ENCODE data around the gene CRADD.
"Not testable (repeated sequence)": the region's sequence is repeated elsewhere in the genome, so short reads cannot be mapped to it uniquely, and the experiment has no call there.

The CRADD gene

DNA sequence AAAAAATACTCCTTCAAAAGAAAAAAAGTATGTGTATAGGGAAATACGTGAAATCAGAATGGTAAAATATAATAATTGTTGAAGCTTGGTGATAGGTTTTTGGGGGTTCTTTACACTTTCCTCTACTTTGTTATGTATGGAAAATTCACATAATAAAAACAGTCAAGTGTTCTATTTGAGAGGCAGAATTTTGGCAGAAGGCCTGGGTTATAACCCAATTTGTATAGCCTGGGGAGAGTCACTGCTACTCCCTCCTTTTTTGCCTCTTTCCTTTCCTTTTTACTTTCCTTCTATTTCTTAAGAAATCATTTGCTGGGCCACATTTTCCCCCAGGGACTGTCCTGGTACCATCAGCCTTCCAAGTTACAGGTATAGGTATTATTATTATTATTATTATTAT, 105.7 kb downstream of the CRADD start:
- no peak for DNase-seq (ENCODE audit: low read depth in 3 of 3)

GRCh38 chr12:93783832-93784231, 106.7 kb downstream of the CRADD start:
- peak in 1 of 3 experiments; percentile 33 for DNase-seq (ENCODE audit: low read depth in 3 of 3)

DNA sequence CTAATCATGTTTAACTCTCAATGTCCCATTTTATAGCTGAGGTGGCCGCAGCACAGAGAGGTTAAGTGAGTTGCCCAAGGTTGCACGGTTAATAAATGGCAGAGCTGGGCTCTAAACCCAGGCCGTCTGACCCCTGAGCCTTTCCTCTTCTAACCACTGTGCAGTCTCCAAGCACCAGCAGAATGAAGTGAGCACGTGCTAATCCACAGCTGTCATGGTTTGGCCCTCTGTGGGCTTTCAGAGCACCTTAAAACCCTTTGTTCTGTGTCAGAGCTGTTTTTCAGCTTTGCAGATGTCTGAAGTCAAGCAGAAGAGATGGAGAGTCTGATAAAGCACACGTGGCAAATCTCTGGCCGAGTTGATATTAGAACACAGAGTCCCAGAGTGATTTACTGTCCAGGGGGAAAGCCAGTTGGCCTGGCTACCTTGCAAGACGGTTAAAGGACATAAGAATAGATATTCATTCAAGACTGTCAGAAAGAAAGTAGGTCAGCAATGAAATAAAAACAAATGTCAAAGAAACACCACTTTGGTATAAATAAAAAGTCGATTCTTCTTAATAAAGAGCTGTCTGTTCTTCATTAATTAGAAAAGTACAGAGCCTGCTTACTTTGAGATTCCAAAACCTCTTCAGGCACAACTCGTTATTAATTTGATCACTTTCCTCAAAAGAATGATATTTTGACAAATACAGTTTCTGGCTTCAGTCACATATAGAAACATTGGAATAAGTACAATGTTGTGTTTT, 107.3 kb downstream of the CRADD start:
- no peak for DNase-seq (ENCODE audit: low read depth in 3 of 3)

DNA sequence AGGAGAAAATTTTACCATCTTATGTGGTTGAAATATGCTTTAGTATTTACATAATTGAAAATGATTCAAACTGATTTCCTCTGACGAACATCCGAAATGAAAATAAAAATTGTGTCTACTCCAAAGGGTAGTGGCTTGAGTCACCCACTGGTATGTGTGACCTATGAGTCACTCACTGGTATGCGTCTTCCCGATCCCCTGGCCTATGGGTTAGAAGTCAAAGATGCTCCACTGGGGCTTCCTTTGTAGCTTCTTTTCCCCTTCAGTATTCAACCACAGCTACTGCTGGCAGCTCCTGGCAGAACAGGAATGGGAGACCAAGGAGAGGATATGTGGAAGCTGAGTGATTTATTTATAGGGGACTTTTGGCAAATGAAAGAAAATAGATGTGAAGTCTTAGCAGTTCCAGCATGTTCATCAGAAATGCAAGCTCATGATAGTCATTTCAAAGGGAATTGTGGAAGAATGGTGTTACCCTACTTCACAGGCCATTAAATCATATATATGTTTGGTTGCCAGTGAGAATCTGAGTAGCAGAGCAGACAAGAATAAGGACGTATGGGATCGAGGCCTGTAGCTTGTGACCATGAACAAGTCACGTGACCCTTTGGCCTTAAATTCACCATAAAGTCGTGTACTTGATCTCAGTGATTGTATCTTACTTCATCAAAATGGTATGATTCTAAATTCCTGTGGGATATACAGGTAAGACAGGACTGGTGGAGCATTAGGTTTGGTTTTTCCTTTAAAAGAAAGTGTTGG, 108.3 kb downstream of the CRADD start:
- peak in 1 of 3 experiments; percentile 33 for DNase-seq (ENCODE audit: low read depth in 3 of 3)

DNA sequence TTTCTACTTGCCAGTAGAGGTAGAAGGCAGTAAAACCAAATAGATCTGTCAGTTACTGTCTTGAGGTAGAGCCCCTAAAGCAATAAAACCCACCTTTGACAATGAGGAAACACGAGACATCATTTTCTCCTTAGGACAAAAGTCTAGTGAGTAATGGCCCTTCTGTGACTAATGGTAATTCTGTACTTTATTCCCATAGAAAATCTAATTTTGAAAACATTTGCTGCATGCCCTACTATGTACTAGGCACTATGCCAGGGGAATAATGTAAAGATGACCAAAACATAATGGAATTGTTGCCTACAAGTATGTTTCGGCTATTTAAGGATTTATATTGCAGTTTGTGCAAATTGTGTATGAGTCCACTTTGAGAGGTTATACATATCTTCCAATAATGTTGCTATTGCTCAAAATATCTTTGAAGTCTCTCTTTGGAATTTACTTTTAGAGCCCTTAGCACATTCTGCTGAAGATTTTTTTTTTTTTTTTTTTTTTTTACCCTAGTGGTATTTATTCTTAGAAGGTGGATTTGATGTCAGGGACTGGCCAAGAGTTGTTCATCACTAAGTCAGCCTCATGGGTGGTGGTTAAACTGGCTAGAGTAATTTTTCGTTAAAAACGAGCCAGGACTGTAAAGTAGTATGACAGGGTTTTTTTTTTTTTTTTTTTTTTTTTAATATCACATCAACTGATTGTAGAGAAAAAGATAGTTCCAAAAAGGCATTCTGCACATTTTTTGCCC, 109.7 kb downstream of the CRADD start:
- DNase-seq (ENCODE audit: low read depth in 3 of 3) = no peak

GRCh38 chr12:93788853-93789252, 111.7 kb downstream of the CRADD start:
- no peak for DNase-seq (ENCODE audit: low read depth in 3 of 3)

DNA sequence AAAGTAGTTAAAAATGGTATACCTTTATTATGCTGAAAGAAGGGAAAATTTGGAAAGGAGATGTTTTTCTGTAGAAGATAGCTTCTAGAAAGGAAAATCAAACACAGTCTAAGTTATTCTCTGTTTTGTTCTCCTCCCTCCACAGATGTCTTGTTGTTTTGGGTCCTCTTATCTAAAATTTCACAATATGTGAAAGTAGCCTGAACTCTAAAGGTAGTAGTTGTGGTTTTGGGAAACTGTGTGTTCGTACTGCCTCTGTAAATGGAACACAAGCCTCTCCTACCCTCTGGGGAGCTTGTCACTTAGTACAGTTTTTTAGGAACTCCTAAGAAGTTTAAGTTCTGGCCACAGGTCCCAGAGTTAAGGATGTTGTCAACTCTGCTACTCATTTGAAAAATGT, 112.6 kb downstream of the CRADD start:
- no peak for DNase-seq (ENCODE audit: low read depth in 3 of 3)

DNA sequence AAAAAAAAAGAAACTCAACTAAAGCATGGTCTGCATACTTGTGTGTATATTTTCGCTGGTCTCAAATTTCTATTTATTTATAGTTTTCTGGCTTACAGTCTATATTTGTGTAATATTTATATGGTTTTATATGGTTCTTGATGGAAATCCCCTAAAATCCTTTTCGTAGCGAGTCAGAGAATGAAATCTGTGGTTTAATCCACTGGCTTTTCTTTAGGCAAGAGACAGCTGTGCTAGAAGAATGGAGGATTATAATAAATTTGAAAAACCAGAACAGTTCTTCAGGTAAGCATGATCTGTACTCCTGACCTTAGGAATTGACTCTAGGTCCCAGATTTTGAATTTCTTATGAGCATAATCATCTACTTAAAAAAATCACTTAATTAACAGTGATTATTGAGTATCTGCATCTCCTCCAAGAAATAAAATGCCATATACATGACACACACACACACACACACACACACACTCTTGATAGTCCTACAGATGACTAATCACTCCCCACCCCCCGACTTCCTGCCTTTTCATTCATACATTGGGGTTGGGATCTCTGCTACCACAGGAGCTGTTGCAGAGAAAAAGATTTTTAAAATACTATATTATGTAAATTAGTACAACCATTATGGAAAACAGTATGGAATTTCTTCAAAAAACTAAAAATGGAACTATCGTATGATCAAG, 113.4 kb downstream of the CRADD start:
- DNase-seq (ENCODE audit: low read depth in 3 of 3) = peak in 1 of 3 experiments; percentile 25

DNA sequence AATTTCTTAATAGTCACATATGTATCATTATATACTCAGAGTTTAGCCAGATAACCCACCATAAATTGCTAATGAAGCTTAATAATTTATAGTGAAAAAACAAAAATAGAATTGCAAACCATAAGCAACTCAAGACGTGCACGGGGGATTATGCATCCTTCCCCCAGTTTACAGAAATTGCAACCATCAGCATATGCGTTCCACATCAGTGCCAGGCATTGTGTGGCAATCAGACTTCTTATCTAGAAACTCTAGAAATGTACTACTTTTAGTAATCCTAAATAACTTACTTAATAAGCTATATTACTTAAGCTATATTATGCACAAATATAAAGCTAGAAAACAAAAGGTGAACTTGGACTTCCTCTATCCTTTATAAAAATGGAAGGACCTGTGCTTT, 115.8 kb downstream of the CRADD start:
- no peak for DNase-seq (ENCODE audit: low read depth in 3 of 3)

- DNase-seq (ENCODE audit: low read depth in 3 of 3) = no peak
These were observed 116.8 kb downstream of the CRADD start for GRCh38 chr12:93793983-93794382.

- DNase-seq (ENCODE audit: low read depth in 3 of 3) = no peak
These were observed 117.6 kb downstream of the CRADD start for GRCh38 chr12:93794738-93795137.

GRCh38 chr12:93795352-93795751, 118.2 kb downstream of the CRADD start:
- DNase-seq (ENCODE audit: low read depth in 3 of 3) = no peak

- DNase-seq (ENCODE audit: low read depth in 3 of 3) = no peak
These were observed 119.6 kb downstream of the CRADD start for GRCh38 chr12:93796729-93797128.

GRCh38 chr12:93798279-93799151, 121.3 kb downstream of the CRADD start:
- DNase-seq (ENCODE audit: low read depth in 3 of 3) = no peak

- not testable (repeated sequence) for DNase-seq (ENCODE audit: low read depth in 3 of 3)
These were observed 124.5 kb downstream of the CRADD start for GRCh38 chr12:93801666-93802065.

DNA sequence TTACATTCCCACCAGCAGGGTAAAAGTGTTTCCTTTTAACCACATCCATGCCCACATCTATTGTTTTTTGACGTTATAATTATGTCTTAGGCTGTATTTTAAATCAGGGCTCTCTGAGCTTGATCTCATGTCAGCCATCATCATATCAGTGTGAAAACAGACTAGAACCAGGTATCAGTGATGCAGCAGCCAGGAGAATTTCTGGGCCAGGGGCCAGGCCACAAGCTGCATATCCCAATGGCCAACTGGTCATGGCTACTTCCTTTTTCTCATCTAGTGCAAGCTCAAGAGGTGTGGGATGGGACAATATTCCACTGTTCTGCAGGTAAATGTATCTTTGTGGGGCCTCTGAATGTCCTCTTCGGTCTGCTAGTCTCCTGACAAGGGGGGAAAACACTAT, 125.1 kb downstream of the CRADD start:
- DNase-seq (ENCODE audit: low read depth in 3 of 3) = no peak

- DNase-seq (ENCODE audit: low read depth in 3 of 3) = no peak
These were observed 125.7 kb downstream of the CRADD start for GRCh38 chr12:93802698-93803423.

GRCh38 chr12:93803424-93803807, 126.2 kb downstream of the CRADD start:
- no peak for DNase-seq (ENCODE audit: low read depth in 3 of 3)

DNA sequence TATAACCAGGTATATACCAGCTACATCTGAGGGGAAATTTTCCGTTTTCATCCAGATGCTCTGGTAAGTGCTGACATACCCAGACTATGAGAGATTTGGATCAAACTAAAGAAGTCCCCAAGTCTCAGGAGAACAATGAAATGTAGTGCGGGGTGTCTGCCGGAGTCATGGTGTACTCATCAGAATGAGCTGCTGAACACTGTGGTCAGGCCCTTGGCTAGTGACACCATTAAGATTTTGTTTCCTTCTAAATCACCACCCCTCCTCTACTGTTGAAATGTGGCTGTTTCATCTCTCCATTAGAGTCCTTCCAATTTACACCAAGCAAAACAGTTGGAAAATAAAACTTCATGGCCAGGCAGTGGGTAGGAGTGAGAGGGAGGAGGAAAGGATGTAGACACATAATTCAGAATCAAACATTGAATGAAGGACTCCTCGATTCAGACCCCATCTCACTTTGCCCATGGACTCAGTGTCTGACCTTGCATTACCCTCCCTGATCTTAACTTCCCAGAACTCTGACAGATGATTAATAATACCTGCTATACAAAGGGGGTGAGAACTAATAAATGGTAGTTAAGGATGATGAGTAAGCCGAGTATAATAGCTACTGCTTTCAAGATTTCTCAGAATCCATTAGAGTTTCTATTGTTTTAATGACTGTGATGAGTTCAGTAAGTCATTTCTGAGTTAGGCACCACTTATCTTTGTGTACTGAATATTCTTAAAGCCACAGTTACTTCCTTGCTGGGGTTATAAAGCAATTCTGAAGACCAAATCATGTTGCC, 127.4 kb downstream of the CRADD start:
- DNase-seq (ENCODE audit: low read depth in 3 of 3) = no peak
